Activated CD8-positive, alpha-beta T cell treated with anti-CD3 and anti-CD28 coated beads, Interleukin-2, amount 10 ng/mL, durations not matched to agents 7 days and 5 days (primary cell): Measurements from ENCODE around the gene SERINC3. TPM values are rescaled to one million over a fixed set of nuclear protein-coding genes. Genes with fewer than 3 reads are reported as not detected.

Source experiments
- ATAC-seq: fragments of 150-1000 bp; cut with Tn5 transposase; one replicate; pipeline ENCODE4 v1.10.0; 2021; ENCODE audit warnings: moderate library complexity
- CTCF ChIA-PET: fragments of 350-600 bp; sonication (Branson Sonifier 250); formaldehyde crosslinking; loops from one replicate; lab custom pipeline; 2021; ENCODE audit warnings: antibody characterized with exemption; lab: Charles Lee
- POLR2A ChIA-PET: fragments of 350-600 bp; sonication (Branson Sonifier 250); formaldehyde crosslinking; loops from one replicate; lab custom pipeline; 2021; ENCODE audit warnings: antibody characterized with exemption; lab: Charles Lee
- DNase-seq: peaks from one replicate; pipeline ENCODE4 v3.0.0-alpha.2; 2020
- H3K27ac Mint-ChIP-seq: one replicate; pipeline ENCODE4 v1.8.0; 2021; ENCODE audit warnings: mild to moderate bottlenecking, mixed read lengths
- H3K27me3 Mint-ChIP-seq: one replicate; pipeline ENCODE4 v1.8.0; 2021; ENCODE audit warnings: low read depth, mixed read lengths
- H3K36me3 Mint-ChIP-seq: one replicate; pipeline ENCODE4 v1.8.0; 2021; ENCODE audit warnings: low read depth, mixed read lengths
- H3K4me1 Mint-ChIP-seq: one replicate; pipeline ENCODE4 v1.8.0; 2021; ENCODE audit warnings: low read depth, mixed read lengths
- H3K4me3 Mint-ChIP-seq: one replicate; pipeline ENCODE4 v1.8.0; 2021; ENCODE audit warnings: mild to moderate bottlenecking, mixed read lengths
- H3K9me3 Mint-ChIP-seq: one replicate; pipeline ENCODE4 v1.8.0; 2022; ENCODE audit warnings: mixed read lengths; ENCODE audit not compliant: insufficient read depth
- total RNA-seq, 2 experiments: library from RNA; stranded (reverse); gene quantifications; one replicate each; pipeline ENCODE4 v1.2.3, GENCODE V29; 2021

Gene SERINC3
- total RNA-seq, 2 experiments from 2014 or later, result 56.3 to 57.8 TPM

DNA sequence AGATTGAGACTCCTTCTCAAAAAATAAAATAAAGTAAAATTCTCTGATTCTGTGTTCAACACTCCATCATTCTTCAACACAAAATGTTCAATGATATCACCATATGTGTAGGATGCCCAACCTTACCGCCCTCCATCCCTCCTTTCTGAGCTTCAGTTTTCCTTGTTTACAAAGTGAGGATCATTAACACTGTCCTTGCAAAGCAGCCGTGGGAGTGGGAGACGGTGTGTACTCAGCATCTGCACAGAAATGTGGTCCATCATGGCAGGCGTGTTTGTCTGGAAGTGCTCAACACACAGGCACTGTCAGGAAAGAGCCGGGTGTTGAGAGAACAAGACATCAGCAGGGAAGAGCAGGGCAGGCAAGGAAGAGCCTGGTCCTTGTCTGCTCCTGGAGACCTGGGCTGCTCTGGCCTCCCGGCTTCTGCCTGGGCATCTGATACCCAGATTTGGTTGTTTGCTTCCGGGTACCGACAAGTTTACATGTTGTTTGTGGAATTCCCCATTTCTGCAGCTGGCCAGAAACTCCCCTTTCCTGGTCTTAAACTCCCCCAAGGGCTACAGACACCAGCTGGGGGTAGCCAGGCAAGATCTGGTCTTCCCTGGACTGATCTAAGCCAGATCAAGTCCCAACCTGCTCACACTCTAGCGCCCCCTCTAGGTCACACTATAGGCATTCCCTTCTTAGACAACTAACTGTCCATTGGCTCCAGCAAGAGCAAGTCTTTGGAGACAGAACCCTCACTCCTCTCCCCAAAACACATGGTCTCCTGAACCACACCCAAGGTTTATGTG, 72.9 kb downstream of the SERINC3 start:
- H3K4me3 Mint-ChIP-seq, result no peak overlapping the region
- no peak overlapping the region for H3K27ac Mint-ChIP-seq
- no peaks in the 10 kb centered on the region for H3K36me3 Mint-ChIP-seq
- ChIA-PET CTCF (interaction anchor here (1.6 kb wide), 1 partner anchor 230 kb away, joined by 6 read pairs; no protein-coding TSS in a partner anchor), POLR2A (no interaction called here)
- peaks cover 3% of the 10 kb centered on the region for H3K27me3 Mint-ChIP-seq
- no peaks in the 10 kb centered on the region for H3K9me3 Mint-ChIP-seq
- H3K4me1 Mint-ChIP-seq, result no peaks in the 10 kb centered on the region
- ATAC-seq (no peak), DNase-seq (peak; percentile 36)

DNA sequence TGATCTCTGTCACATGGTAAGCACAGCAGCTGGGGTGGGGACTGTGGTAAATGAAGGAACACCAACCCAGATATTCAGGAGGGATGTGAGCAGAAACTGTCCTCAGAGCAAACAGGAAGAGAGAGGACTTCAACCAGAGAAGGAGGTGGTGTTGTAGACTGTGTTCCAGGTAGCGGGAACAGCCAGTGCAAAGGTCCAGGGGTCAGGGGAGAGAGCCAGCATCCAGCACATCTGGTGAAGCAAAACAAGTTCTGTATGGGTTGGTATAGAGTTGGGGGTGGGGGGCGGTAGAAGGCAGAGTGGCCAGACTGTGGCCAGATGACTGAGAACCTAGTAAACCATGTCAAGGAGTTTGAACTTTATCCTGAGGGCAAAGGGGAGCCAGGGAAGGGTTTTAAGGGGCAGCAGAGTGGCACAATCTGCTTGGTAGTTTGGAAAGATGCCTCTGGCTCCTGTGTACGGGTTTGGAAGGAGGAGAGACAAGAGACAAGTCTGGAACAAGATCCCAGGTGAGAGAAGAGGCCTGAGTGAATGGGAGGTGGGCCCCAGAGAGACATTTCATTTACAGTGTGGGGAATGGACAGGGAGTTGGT, 73.9 kb downstream of the SERINC3 start:
- CTCF ChIA-PET, result no interaction called here
- POLR2A ChIA-PET, result no interaction called here
- Mint-ChIP-seq H3K27me3 (peaks cover 3% of the 10 kb centered on the region), H3K4me1 (no peaks in the 10 kb centered on the region), H3K27ac (no peak overlapping the region), H3K4me3 (no peak overlapping the region), H3K9me3 (no peaks in the 10 kb centered on the region), H3K36me3 (no peaks in the 10 kb centered on the region)
- ATAC-seq, result no peak
- DNase-seq, result no peak

Other genes with a start within 250 kb of the SERINC3 start
- 1 to 10 TPM; 2.7 to 2.9 TPM for gene FITM2, start 210.9 kb downstream of the SERINC3 start, total RNA-seq
- not detected for gene R3HDML, start 185.0 kb downstream of the SERINC3 start, total RNA-seq
- gene HNF4A, start 166.4 kb downstream of the SERINC3 start, total RNA-seq, result not detected
- gene TTPAL, start 46.2 kb downstream of the SERINC3 start, total RNA-seq, result 10 to 100 TPM; 18.0 to 18.4 TPM
- gene PKIG, start 60.5 kb upstream of the SERINC3 start, total RNA-seq, result 1 to 10 TPM; 2.1 to 2.2 TPM
- gene ADA, start 129.6 kb upstream of the SERINC3 start, total RNA-seq, result 100 to 1,000 TPM; 110 to 112 TPM
- gene CCN5, start 193.3 kb upstream of the SERINC3 start, total RNA-seq, result not detected
- not detected for gene KCNK15, start 223.8 kb upstream of the SERINC3 start, total RNA-seq